CD4-positive, alpha-beta T cell treated with Interleukin-17A for 4 hours (primary cell): Measurements from ENCODE around the gene TOM1.

ENCODE experiments used
- DNase-seq: peaks from one replicate; pipeline ENCODE4 v3.0.0-alpha.2; 2020; ENCODE audit warnings: mixed read lengths

Gene TOM1

DNA sequence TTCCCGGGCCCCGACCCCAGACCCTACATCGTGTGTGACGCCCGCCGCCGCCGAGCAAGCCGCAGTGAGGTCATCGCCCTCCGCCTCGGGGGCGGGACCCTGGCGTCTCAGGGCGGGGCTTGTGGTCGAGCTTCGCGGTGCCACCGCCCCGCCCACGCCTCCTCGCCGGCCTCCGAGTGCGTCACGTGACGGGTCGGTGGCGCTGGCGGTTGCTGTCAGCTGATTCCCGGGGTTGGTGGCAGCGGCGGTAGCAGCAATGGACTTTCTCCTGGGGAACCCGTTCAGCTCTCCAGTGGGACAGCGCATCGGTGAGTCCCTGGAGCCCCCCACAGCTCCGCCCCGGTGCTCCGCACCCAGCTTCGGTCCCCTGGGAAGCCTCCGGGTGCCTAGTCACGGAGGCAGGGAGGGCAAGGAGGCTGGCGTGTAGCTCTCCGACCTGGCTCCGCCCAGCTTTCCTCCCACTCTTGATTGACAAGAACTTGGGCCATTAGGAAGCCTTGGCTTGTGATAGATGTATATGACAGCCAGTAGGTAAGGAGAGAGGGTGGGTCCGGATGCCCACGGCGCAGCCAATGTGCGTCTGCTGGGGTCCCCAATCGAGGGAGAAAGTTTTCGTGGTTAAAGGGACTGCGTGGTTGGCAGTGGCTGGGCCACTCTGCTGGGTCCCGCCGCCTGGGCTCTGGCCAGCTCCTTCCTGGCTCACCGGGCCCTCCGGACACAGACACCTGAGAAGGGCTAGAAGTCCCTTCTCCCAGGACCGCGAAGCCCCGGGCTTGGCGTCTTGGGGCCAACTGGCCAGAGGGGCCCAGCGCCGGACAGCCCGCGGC is at the start of gene TOM1:
Gene TOM1, plus strand, starts transcription at position 222 of the 827 bp plus-strand sequence. Its CDS starts 35 bp downstream, at position 257.
- DNase-seq, result peak; percentile 99

DNA sequence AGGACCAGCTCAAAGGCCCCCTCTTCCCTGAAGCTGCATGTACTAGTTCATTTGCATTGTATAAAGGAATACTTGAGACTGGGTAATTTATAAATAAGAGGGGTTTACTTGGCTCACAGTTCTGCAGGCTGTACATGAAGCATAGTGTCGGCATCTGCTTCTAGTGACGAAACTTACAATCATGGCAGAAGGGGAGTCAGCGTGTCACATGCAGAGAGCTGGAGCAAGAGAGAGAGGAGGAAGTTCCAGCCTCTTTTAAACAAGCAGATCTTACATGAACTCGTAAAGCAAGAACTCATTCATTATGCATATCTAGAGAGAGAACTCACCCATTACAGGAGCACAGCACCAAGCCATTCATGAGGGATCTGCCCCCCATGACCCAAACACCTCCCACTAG is 49.5 kb upstream of the TOM1 start:
- DNase-seq, result no peak

DNA sequence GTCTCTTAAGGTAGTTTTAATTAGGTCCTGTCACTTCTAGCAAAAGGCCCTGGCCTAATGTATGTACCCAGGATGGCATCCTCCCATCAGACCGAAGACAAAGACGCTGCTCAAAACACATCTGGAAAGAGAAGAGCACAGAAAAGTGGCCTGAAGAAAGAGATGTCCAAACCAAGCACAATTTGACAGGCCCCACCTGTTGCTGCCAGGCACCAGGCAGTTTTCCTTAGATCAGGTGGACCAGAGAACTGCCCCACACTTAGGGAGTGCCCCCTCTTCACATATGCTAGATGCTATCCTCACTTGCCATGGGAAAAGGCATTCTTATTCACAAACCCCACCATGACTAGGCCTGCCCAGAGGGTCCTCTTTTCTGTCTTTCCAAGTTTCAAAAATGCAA is 45.7 kb upstream of the TOM1 start:
- no peak for DNase-seq

DNA sequence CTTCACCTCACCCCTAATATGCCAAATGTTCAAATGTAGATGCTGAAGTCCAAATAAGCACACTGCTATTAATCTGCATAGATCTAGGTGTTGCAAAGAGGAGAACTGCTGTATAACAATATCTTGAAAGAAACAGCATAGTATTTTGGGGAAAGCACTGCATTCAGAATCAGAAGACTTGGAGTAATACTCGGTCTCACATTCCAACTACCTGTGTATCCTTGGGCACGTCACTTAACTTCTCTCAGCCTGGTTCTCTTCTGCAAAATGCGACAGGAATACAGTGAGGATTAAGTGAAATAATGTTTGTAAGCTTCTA is 42.7 kb upstream of the TOM1 start:
- no peak for DNase-seq

DNA sequence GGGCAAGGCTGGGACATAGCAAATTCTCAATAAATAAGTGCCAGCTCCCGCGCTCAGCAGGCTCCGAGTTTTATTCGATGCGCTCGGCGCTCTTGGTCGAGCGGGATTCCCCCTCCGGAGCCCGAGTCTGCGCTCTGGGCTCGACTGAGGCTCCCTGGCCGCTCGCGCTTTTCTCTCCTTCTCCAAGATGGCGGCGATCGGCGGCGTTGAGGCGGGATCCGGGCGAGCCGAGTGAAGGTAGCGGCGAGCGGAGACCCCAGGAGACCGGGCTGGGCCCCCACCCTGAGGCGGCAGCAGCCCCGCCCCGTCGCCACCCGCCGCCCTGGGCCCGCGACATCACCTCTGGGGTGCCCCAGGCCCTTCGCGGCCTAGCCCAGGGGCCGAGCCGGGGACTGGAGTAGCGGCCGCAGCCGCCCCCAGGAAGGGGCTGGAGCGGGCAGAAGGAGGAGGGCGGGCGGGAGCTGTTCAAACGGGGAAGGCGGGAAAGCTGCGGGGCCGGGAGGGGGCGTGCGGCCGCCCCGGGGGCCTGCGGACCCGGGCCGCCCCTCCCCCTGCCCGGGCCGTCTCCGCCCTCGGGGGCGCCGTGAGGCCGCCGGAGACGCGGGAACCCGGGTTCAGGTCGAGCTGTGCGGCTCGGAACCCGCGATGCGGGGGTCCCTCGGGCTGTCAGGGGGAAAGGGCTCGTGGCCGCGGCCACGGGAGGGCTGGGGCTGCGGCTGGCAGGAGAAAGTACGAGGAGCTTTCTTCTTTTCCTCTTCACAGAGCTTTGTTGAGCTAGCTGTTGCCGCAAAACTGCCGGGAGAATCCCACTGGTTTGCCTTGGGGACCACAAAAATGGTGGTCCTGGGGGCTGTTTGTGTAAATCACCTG is 42.1 kb upstream of the TOM1 start, which contains the start of gene HMGXB4:
Gene HMGXB4, plus strand, starts transcription at position 173 of the 870 bp plus-strand sequence. CDS start 4,898 bp downstream, outside the sequence.
- DNase-seq, result peak; percentile 89

DNA sequence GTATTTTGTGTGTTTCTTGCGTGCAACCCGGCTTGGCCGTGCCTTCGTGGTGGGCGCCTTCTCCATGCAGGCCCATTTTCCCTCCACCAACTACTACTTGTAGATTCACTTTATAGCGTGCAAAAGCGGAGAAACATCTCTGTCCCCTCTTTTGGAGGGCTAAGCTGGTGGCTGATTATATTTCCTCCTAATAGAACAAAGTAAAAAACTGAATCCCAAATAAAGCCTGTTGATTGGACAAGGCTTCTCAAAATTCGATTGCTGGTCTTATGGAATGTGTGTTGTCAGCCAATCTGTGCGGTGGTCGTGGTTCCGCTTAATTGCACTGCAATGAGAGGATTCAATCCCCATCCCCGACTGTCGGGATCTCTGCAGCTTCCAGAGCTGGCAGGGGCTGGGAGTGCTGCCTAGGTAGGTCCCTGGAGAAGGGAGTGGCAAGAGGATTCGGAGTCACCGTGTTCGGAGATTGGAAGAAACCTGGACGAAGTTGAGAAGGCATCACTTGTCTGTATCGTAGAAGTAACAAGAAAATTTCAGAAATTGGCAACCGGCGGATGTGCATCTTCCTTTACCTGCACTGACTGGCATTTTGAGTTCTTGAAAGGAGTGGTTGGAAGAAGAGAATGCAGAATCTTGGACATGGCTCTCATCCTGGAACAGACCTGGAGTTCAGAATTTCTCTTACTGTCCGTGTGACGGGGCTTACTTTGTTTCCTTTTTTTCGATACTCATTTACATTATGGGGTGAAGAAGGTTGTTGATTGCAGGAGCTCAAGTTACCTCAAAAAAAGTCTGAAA is 41.3 kb upstream of the TOM1 start:
- DNase-seq, result peak; percentile 4

DNA sequence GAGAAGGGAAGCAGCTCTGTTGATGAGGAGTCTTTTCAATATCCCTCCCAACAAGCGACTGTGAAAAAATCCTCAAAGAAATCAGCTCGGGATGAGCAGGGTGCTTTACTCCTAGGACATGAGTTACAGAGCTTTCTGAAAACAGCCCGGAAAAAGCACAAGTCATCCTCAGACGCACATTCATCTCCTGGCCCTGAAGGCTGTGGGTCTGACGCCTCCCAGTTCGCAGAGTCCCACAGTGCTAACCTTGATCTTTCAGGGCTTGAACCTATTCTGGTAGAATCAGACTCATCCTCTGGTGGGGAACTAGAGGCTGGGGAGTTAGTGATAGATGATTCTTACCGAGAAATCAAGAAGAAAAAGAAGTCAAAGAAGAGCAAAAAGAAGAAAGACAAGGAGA is 34.7 kb upstream of the TOM1 start:
- DNase-seq, result no peak

DNA sequence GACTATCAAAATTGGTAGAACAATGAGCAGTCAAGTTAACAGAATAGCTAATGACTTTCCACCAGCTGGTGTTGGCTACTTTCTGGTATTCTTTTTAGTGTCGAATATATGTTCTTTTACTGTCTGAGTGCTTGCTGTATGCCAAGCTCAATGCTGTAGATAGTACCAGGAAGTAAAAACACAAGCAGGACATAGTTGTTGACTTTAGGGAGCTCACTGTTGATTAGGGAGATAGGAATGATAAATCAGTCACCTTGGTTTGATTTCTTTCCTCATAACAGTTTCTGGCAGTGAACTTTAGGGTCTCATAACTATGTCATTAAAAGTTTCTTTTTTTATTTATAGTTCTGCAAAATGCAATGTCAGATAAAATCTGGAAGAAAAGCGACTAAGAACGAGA is 33.4 kb upstream of the TOM1 start:
- no peak for DNase-seq

DNA sequence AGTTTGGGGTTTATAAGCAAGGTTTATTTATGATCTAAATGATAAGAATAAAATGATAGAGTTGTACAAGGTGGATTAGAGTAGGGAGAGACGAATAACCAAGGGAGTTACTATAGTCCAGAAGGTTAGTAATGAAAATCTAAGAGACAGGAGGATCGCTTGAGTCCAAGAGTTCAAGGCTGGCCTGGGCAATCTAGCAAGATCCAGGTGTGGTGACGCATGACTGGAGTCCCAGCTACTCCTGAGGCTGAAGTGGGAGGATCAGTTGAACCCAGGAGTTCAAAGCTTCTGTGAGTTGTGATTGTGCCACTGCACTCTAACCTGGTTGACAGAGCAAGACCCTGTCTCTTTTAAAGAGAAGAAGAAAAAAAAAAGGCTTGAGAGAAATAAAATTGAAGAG is 30.1 kb upstream of the TOM1 start:
- DNase-seq, result no peak

DNA sequence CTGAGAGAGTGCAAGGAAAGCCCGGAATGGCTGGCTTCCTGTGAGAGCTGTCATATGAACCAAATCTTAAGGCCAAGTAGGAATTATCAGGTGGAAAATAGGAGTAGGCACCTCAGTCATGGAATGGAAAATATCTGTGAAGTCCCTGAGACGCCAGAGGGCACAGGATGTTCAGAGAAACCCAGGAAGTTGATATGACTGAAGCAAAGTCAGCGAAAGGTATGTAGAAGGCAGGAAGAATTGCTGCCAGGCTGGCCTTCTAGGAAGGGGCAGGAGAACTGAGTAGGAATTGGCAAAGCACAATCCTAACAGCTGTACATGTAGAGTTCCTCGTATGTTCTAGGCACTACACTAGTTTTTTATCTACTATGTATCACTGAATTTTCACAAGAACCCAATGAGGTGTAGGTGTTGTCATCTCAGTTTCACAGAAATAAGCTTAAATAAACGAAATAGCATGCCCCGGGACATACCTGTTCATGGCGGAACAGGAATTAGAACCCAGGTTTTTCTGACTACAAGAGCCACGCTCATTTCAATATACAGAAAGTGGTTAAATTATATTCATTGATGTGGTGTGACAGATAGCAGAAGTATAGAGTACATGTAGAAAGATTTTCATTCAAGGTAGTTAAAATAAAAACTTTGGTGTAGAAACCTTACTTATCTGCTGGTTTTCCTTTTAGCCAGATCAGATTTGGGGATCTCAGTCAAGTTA is 25.4 kb upstream of the TOM1 start:
- peak; percentile 19 for DNase-seq

DNA sequence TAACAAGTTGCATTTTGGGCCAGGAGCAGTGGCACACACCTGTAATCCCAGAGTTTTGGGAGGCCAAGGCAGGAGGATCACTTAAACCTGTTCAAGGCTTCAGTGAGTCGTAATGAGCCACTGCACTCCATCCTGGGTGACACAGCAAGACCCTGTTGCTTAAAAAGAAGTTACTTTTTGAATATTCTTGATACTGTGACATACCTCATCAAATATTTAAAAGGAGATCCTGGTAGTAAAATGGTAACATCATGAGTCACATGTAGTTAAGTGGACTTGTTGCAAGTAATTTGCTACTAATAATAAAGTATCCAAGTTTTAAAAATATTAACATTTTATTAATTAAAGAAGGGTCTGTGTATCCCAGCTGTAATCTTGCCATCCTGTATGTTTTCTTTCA is 24.1 kb upstream of the TOM1 start:
- no peak for DNase-seq

DNA sequence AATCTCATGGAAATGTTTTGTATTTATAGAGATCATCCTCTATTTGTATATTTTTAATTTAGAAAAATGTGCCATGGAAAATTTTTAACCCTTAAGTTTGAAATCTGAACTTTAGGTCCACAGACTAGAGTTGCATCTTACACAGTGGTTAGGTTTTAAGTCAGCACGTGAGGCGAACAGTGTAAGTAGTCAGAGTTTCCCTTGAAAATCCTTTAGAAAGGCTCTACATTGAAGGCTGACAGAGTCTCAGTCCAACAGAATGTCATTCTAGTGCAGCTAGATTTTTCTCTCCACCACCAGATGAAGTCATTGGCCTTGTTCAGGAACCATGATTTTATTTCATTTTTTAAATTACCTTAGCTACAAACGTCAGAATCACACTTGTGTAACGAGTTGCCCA is 23.7 kb upstream of the TOM1 start:
- no peak for DNase-seq

DNA sequence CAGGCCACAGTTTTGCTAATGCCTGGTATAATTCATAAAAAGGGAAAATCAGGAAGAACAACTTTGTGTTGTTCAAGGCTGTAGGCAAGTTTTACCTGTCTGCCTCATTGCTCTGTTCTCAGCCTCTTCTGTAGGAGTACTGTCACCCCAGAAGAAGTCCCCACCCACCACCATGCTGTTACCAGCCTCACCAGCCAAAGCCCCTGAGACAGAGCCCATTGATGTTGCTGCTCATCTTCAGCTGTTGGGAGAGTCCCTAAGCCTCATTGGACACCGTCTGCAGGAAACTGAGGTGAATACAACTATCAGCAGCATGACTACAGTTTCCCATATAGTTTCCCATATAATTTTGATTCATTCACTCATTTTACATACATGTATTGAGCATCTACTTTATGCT is 11.6 kb upstream of the TOM1 start:
- no peak for DNase-seq

DNA sequence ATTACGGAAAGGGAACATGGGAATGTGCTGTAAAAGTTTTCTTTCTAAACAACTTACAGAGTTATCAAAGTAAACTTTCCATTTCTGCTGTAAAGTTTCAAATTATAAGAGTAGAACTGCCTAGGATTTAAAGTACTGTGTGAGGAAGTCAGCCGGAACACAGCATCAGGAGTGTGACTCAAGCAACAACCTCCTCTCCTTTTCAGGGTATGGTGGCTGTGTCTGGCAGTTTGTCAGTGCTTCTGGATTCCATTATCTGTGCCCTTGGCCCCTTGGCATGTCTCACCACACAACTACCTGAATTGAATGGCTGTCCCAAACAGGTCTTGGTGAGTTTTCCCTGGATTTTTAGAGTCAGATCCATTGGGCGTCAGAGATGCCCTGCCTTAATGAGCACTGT is 6.9 kb upstream of the TOM1 start:
- no peak for DNase-seq

DNA sequence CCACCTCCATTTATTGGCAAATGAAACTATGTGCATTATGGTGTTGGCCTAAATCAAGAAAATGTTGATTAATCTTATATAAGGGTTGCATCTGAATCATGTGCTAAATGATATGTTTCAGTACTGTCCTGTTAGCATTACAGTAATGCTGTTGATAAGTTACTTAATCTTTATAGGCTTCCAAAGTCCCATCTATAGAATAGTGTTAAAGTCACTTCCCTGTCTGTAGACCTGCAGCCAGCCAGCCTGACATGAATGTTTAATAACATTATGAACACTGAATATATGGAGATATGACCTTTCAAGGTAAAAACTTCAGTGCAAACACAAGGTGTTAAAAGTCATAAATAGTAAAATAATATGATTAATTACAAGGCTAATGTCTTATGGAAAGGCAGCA is 3.6 kb upstream of the TOM1 start:
- DNase-seq, result no peak

DNA sequence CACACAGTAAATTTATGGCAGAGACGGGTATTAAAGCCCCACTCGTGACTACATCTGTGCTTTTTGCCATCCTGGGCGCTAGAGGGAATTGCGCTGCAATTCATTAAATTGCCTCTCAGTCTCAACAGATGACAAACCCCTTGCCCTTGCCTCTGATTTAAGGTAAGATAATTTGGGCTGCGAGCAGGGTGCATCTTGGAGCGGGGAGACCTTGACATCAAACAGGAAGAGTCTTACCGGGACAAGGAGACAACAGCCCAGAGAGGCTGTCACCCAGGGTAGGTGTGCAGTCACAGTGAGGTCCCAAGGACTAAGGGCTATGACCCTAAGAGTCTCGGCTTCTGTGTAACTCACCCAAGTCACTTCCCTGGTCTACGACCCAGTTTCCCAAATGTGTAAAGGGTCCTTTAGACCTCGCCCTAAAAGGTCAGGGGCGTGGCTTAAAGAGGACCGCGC is 449 bp upstream of the TOM1 start:
- DNase-seq, result peak; percentile 58

DNA sequence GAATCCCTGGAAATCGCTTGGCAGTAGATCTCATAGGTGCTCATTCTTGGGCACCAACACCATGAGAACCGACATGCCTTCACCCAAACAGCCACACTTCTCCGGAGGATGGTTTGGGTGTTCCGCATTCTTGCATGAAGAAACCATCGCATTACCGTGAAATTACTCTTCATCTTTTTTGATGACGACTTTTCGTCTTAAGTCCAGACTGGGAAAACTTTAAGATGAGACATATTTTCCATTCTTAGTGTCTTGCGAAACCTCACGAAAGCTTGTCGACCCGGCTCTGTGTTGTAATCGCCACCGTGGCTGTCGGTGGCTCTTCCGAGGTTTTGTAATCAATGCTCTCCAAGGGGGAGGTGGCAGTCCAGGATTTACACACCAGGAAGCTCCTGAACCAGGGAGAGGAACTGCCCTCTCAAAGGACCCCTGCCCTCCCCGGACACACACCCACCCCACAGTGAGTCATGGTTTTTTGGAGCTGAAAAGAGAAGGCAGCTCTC is 1.7 kb downstream of the TOM1 start:
- no peak for DNase-seq

DNA sequence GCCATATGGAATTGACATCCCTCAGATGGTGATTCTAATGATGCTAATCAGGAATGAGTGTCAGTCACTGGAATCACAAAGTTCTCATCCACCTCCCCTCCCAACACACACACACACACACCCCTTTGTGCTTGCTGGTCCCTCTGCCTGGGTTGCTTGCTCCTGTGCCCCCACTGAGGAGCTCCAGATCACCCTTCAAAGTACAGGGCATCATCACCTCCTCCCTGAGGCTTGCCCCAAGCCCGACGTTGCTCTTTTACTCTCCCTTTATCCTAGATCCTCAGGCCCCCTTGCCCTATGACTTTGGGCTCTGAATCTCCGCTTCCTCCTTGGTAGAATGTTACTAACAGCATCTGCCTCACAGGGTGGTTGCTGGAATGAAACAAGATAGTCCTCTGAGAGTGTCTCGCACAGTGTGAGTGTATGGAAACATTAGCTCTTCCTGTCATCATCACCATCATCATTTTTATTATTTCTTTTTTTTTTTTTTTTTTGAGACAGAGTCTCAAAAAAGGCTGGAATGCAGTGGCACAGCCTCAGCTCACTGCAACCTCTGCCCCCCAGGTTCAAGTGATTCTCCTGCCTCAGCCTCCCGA is 3.4 kb downstream of the TOM1 start:
- no peak for DNase-seq

DNA sequence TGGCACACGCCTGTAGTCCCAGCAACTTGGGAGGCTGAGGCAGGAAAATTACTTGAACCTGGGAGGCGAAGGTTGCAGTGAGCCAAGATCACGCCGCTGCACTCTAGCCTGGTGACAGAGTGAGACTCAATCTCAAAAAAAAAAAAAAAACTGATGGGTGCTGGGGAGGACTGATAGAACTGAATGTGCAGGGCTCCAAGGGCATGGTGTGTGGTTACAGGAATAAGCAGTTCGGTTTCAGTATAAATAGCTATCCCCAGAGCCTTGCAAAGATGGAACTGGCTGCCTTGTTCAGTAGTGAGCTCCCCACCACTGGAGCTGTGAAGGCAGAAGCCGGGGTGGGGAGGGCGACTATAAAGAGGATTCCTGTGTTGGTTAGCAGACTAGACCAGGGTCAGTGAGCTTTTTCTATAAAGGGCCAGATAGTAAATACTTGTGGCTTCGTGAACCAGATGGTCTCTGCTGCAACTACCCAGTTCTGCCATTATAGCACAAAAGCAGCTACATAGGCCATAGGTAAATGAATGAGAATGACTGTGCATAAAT is 5.9 kb downstream of the TOM1 start:
- DNase-seq, result no peak

DNA sequence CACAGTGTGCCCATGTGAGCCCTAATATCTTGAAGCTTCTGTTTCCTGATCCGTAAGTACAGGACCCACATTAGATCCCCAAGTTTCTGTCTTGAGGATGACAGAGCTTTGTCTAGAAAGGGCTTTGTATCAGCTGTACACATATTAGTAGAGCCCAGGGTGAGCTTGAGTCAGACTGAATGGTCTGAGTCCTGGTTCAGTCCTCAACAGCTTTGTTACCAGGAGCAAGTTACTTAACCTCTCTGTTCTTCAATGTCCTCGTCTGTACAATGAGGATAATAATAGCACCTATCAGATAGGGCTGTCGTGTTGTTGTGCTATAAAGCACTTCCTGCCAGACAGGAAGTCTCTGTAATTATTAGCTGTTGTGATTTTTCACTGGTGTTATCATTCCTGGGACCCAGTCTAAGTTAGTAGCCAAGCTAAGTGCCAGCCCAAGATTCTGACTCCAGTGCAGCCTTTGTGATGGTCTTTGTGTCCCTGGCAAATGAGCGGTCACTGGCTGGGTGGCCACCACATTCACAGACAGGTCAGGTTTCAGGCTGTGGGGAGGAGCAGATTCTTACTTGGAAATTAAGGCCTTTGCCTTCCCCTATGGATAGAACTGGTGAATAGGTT is 6.8 kb downstream of the TOM1 start:
- DNase-seq, result no peak

DNA sequence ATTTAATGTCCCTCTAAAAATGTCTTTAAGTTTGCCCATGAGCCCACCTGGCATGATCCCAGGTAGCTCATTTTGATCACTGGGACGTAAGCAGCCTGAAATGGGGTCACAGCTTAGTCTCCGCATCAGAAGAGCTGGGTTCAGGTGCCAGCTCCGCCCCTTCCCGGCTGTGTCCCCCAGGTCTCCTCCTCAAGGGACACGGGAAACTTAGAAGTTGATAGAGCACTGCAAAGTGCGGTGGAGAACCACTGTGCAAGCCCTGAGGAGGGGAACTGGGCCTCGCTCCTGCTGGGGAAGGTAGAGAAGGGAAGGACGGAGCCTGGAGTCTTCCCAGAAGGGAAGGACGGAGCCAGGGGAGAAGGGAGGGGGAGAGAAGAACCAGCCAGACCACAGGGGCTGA is 7.7 kb downstream of the TOM1 start:
- DNase-seq, result no peak
